Activated T-cell treated with anti-CD3 and anti-CD28 coated beads, Interleukin-2, amount 50 U/mL, for 72 hours (primary cell): ENCODE data around the gene C2orf49. TPM values are rescaled to one million over a fixed set of nuclear protein-coding genes. Genes with fewer than 3 reads are reported as not detected.

ENCODE experiments used
- ATAC-seq, 2 donors: fragments of 150-1000 bp; cut with Tn5 transposase; replicated peaks in 1 of 2; 2 replicates each; pipeline ENCODE4 v1.10.0; 2021; ENCODE audit warnings: moderate library complexity in 2 of 2, mild to moderate bottlenecking in 1 of 2
- DNase-seq, 2 donors: peaks; one replicate each; pipeline ENCODE4 v3.0.0; 2021 to 2022; ENCODE audit warnings: mixed read lengths in 1 of 2
- H3K27ac Mint-ChIP-seq: one replicate; pipeline ENCODE4 v1.8.0; 2022; ENCODE audit warnings: mild to moderate bottlenecking, moderate library complexity, mixed read lengths
- H3K27me3 Mint-ChIP-seq: one replicate; pipeline ENCODE4 v1.8.0; 2022; ENCODE audit warnings: low read depth, mixed read lengths
- H3K36me3 Mint-ChIP-seq, 2 donors: one replicate each; pipeline ENCODE4 v1.8.0; 2022; ENCODE audit warnings: mixed read lengths in 2 of 2, mild to moderate bottlenecking in 1 of 2; ENCODE audit not compliant: insufficient read depth in 2 of 2
- H3K4me1 Mint-ChIP-seq: one replicate; pipeline ENCODE4 v1.8.0; 2022; ENCODE audit warnings: low read depth, mixed read lengths
- H3K4me3 Mint-ChIP-seq, 2 donors: one replicate each; pipeline ENCODE4 v1.8.0; 2022; ENCODE audit warnings: mild to moderate bottlenecking in 2 of 2, mixed read lengths in 2 of 2, moderate library complexity in 2 of 2
- H3K9me3 Mint-ChIP-seq, 2 donors: one replicate each; pipeline ENCODE4 v1.8.0; 2022; ENCODE audit warnings: mixed read lengths in 2 of 2
- total RNA-seq, 2 donors: library from RNA; stranded (reverse); gene quantifications; one replicate each; pipeline ENCODE4 v1.2.3, GENCODE V29; 2022

The C2orf49 gene
- total RNA-seq, 2 donors from 2014 or later, result 15.9 to 18.9 TPM

GRCh38 chr2:105307550-105307949, 29.8 kb upstream of the C2orf49 start:
- Mint-ChIP-seq H3K36me3 (peaks cover 3 to 9% of the 10 kb centered on the region in 2 donors), H3K4me3 (no peak overlapping the region), H3K27me3 (no peaks in the 10 kb centered on the region), H3K4me1 (peaks cover 29% of the 10 kb centered on the region), H3K27ac (no peak overlapping the region), H3K9me3 (no peaks in the 10 kb centered on the region)
- ATAC-seq, result no peak
- DNase-seq, result no peak

GRCh38 chr2:105307962-105308361, 29.4 kb upstream of the C2orf49 start:
- no peaks in the 10 kb centered on the region for H3K9me3 Mint-ChIP-seq
- H3K36me3 Mint-ChIP-seq, result peaks cover 3 to 9% of the 10 kb centered on the region in 2 donors
- ATAC-seq, result no peak
- H3K4me1 Mint-ChIP-seq, result peaks cover 26% of the 10 kb centered on the region
- H3K4me3 Mint-ChIP-seq, result no peak overlapping the region
- H3K27ac Mint-ChIP-seq, result no peak overlapping the region
- no peaks in the 10 kb centered on the region for H3K27me3 Mint-ChIP-seq
- DNase-seq, result no peak

- H3K9me3 Mint-ChIP-seq, result no peaks in the 10 kb centered on the region
- DNase-seq, result no peak
- no peak overlapping the region for H3K27ac Mint-ChIP-seq
- H3K36me3 Mint-ChIP-seq, result peaks cover 3 to 9% of the 10 kb centered on the region in 2 donors
- H3K4me1 Mint-ChIP-seq, result peaks cover 20% of the 10 kb centered on the region
- no peak overlapping the region for H3K4me3 Mint-ChIP-seq
- ATAC-seq, result no peak
- H3K27me3 Mint-ChIP-seq, result no peaks in the 10 kb centered on the region
Measured at GRCh38 chr2:105308382-105309146, 28.8 kb upstream of the C2orf49 start.

- ATAC-seq (no peak), DNase-seq (no peak)
- no peaks in the 10 kb centered on the region for H3K9me3 Mint-ChIP-seq
- H3K4me3 Mint-ChIP-seq, result no peak overlapping the region
- H3K27me3 Mint-ChIP-seq, result no peaks in the 10 kb centered on the region
- no peak overlapping the region for H3K27ac Mint-ChIP-seq
- peaks cover 20% of the 10 kb centered on the region for H3K4me1 Mint-ChIP-seq
- H3K36me3 Mint-ChIP-seq, result peaks cover 3 to 9% of the 10 kb centered on the region in 2 donors
Measured at GRCh38 chr2:105309147-105309545, 28.2 kb upstream of the C2orf49 start.

- Mint-ChIP-seq H3K27me3 (no peaks in the 10 kb centered on the region), H3K9me3 (no peaks in the 10 kb centered on the region), H3K36me3 (peaks cover 0 to 3% of the 10 kb centered on the region in 2 donors), H3K4me1 (peaks cover 12% of the 10 kb centered on the region), H3K27ac (no peak overlapping the region), H3K4me3 (no peak overlapping the region)
- ATAC-seq (no peak), DNase-seq (no peak)
Measured at GRCh38 chr2:105313877-105314276, 23.5 kb upstream of the C2orf49 start.

GRCh38 chr2:105315314-105315713, 22.0 kb upstream of the C2orf49 start:
- Mint-ChIP-seq H3K36me3 (peaks cover 0 to 1% of the 10 kb centered on the region in 2 donors), H3K9me3 (no peaks in the 10 kb centered on the region), H3K4me1 (peaks cover 18% of the 10 kb centered on the region), H3K27me3 (no peaks in the 10 kb centered on the region), H3K27ac (peak overlapping the region; percentile 47), H3K4me3 (peak overlapping the region in 1 of 2 donors; percentile 21)
- DNase-seq (no peak), ATAC-seq (peak in 1 of 2 donors; percentile 52)

GRCh38 chr2:105317937-105318336, 19.4 kb upstream of the C2orf49 start:
- no peaks in the 10 kb centered on the region for H3K27me3 Mint-ChIP-seq
- no peaks in the 10 kb centered on the region for H3K9me3 Mint-ChIP-seq
- no peak for DNase-seq
- no peak overlapping the region for H3K4me3 Mint-ChIP-seq
- peaks cover 25% of the 10 kb centered on the region for H3K4me1 Mint-ChIP-seq
- H3K27ac Mint-ChIP-seq, result no peak overlapping the region
- no peaks in the 10 kb centered on the region for H3K36me3 Mint-ChIP-seq
- no peak for ATAC-seq

- Mint-ChIP-seq H3K36me3 (no peaks in the 10 kb centered on the region), H3K9me3 (no peaks in the 10 kb centered on the region), H3K4me3 (no peak overlapping the region), H3K4me1 (peaks cover 45% of the 10 kb centered on the region), H3K27me3 (no peaks in the 10 kb centered on the region), H3K27ac (no peak overlapping the region)
- ATAC-seq (no peak), DNase-seq (no peak)
Measured at GRCh38 chr2:105320651-105321215, 16.6 kb upstream of the C2orf49 start.

GRCh38 chr2:105321875-105322646, 15.3 kb upstream of the C2orf49 start:
- Mint-ChIP-seq H3K9me3 (no peaks in the 10 kb centered on the region), H3K27ac (peak overlapping the region; percentile 75), H3K27me3 (no peaks in the 10 kb centered on the region), H3K4me1 (peaks cover 56% of the 10 kb centered on the region), H3K36me3 (no peaks in the 10 kb centered on the region), H3K4me3 (no peak overlapping the region)
- peak; percentile 43 to 51 for ATAC-seq
- no peak for DNase-seq

GRCh38 chr2:105323111-105323510, 14.2 kb upstream of the C2orf49 start:
- no peak for ATAC-seq
- Mint-ChIP-seq H3K27ac (no peak overlapping the region), H3K4me3 (peak overlapping the region in 1 of 2 donors; percentile 19), H3K9me3 (no peaks in the 10 kb centered on the region), H3K4me1 (peaks cover 66% of the 10 kb centered on the region), H3K27me3 (no peaks in the 10 kb centered on the region), H3K36me3 (no peaks in the 10 kb centered on the region)
- DNase-seq, result no peak

- H3K36me3 Mint-ChIP-seq, result peaks cover 0 to under 1% of the 10 kb centered on the region in 2 donors
- H3K4me3 Mint-ChIP-seq, result no peak overlapping the region
Measured at GRCh38 chr2:105324101-105324500, 13.2 kb upstream of the C2orf49 start.

GRCh38 chr2:105324732-105325131, 12.6 kb upstream of the C2orf49 start:
- peaks cover 70% of the 10 kb centered on the region for H3K4me1 Mint-ChIP-seq

More at GRCh38 chr2:105324101-105324500, 13.2 kb upstream of the C2orf49 start:
- Mint-ChIP-seq H3K9me3 (no peaks in the 10 kb centered on the region), H3K4me1 (peaks cover 70% of the 10 kb centered on the region), H3K27ac (peak overlapping the region; percentile 2), H3K27me3 (no peaks in the 10 kb centered on the region)
- ATAC-seq, result no peak
- DNase-seq, result no peak

GRCh38 chr2:105325389-105325963, 11.9 kb upstream of the C2orf49 start:
- Mint-ChIP-seq H3K4me1 (peaks cover 71% of the 10 kb centered on the region), H3K36me3 (peaks cover 0 to 2% of the 10 kb centered on the region in 2 donors), H3K9me3 (no peaks in the 10 kb centered on the region), H3K27me3 (no peaks in the 10 kb centered on the region), H3K4me3 (no peak overlapping the region), H3K27ac (no peak overlapping the region)
- DNase-seq (no peak), ATAC-seq (no peak)

More at GRCh38 chr2:105324732-105325131, 12.6 kb upstream of the C2orf49 start:
- H3K27me3 Mint-ChIP-seq, result no peaks in the 10 kb centered on the region
- H3K36me3 Mint-ChIP-seq, result peaks cover 0 to 2% of the 10 kb centered on the region in 2 donors
- H3K27ac Mint-ChIP-seq, result no peak overlapping the region
- no peak overlapping the region for H3K4me3 Mint-ChIP-seq
- H3K9me3 Mint-ChIP-seq, result no peaks in the 10 kb centered on the region
- ATAC-seq, result no peak
- no peak for DNase-seq
